H4 (cell line): Measurements from ENCODE around the gene MED27. TPM values are rescaled to one million over a fixed set of nuclear protein-coding genes. Genes with fewer than 3 reads are reported as not detected.

ENCODE experiments used
- DNase-seq: peaks from one replicate; pipeline ENCODE4 v3.0.0-alpha.2; 2015; ENCODE audit warnings: low spot score
- total RNA-seq: library from RNA; depleted of rRNA; stranded (reverse); fragments of >200 nt; shearing (Covaris generic); gene quantifications from 2 replicates; pipeline ENCODE4 v1.2.3, GENCODE V29; 2014

The MED27 gene
- total RNA-seq, 1 experiment from 2014 or later = 40.5 TPM

- no peak for DNase-seq
Measured at GRCh38 chr9:132043708-132044107, 36.0 kb downstream of the MED27 start.

- peak; percentile 96 for DNase-seq
Measured at GRCh38 chr9:132042324-132042723, 37.3 kb downstream of the MED27 start.

- no peak for DNase-seq
Measured at GRCh38 chr9:132041798-132042197, 37.9 kb downstream of the MED27 start.

GRCh38 chr9:132040808-132041207 is 38.9 kb downstream of the MED27 start:
- no peak for DNase-seq

- DNase-seq = no peak
Measured at GRCh38 chr9:132040246-132040645, 39.4 kb downstream of the MED27 start.

- no peak for DNase-seq
Measured at GRCh38 chr9:132039284-132039683, 40.4 kb downstream of the MED27 start.

- no peak for DNase-seq
Measured at GRCh38 chr9:132037458-132037857, 42.2 kb downstream of the MED27 start.

GRCh38 chr9:132036521-132036920 is 43.1 kb downstream of the MED27 start:
- DNase-seq = no peak

- no peak for DNase-seq
Measured at GRCh38 chr9:132035679-132036078, 44.0 kb downstream of the MED27 start.

GRCh38 chr9:132032238-132032950 is 47.3 kb downstream of the MED27 start:
- DNase-seq = no peak

- no peak for DNase-seq
Measured at GRCh38 chr9:132031467-132032237, 48.0 kb downstream of the MED27 start.

GRCh38 chr9:132030626-132031325 is 48.9 kb downstream of the MED27 start:
- DNase-seq = no peak

GRCh38 chr9:132027752-132028663 is 51.7 kb downstream of the MED27 start:
- no peak for DNase-seq

GRCh38 chr9:132026932-132027585 is 52.6 kb downstream of the MED27 start:
- peak; percentile 32 for DNase-seq

GRCh38 chr9:132025766-132026165 is 53.9 kb downstream of the MED27 start:
- DNase-seq = no peak

GRCh38 chr9:132024589-132024988 is 55.1 kb downstream of the MED27 start:
- no peak for DNase-seq

GRCh38 chr9:132023419-132024180 is 56.1 kb downstream of the MED27 start:
- no peak for DNase-seq

- no peak for DNase-seq
Measured at GRCh38 chr9:132020820-132021510, 58.7 kb downstream of the MED27 start.

GRCh38 chr9:132020272-132020671 is 59.4 kb downstream of the MED27 start:
- DNase-seq = no peak

GRCh38 chr9:132019702-132020101 is 60.0 kb downstream of the MED27 start:
- DNase-seq = no peak
